HepG2 (cell line): ENCODE data around the gene TMBIM4. TPM values are rescaled to one million over a fixed set of nuclear protein-coding genes. Genes with fewer than 3 reads are reported as not detected.

Source experiments
- ADNP ChIP-seq: sonication (generic); formaldehyde crosslinking; IDR thresholded peaks from 2 replicates; pipeline ENCODE4 v1.4.0; 2020; ENCODE audit warnings: missing genetic modification reagents
- CSRNP1 ChIP-seq: sonication (generic); formaldehyde crosslinking; IDR thresholded peaks from 2 replicates; pipeline ENCODE4 v1.8.1; 2023; ENCODE audit warnings: mild to moderate bottlenecking, missing genetic modification reagents
- DR1 ChIP-seq: sonication (generic); formaldehyde crosslinking; IDR thresholded peaks from 2 replicates; pipeline ENCODE4 v1.8.0; 2021; ENCODE audit warnings: mild to moderate bottlenecking, missing genetic modification reagents, inconsistent platforms
- FOXM1 ChIP-seq: sonication (generic); formaldehyde crosslinking; IDR thresholded peaks from 2 replicates; pipeline ENCODE4 v1.5.0; 2020; ENCODE audit warnings: missing genetic modification reagents
- HHEX ChIP-seq: IDR thresholded peaks from 2 replicates; pipeline ENCODE4 v1.6.1; 2016; ENCODE audit warnings: control low read depth
- HNF4G ChIP-seq, 2 experiments: sonication (generic) in 1 of 2; formaldehyde crosslinking in 1 of 2; IDR thresholded peaks; 2 replicates each; pipeline versions ENCODE4 v1.4.0 to v1.6.1; 2011 to 2020; ENCODE audit warnings: borderline replicate concordance in 2 of 2, low read depth in 2 of 2, mild to moderate bottlenecking in 2 of 2, low read length in 1 of 2, missing genetic modification reagents in 1 of 2, moderate library complexity in 1 of 2
- IKZF4 ChIP-seq: sonication (generic); formaldehyde crosslinking; IDR thresholded peaks from 2 replicates; pipeline ENCODE4 v1.5.1; 2020; ENCODE audit warnings: borderline replicate concordance, mild to moderate bottlenecking, low read depth, missing genetic modification reagents; ENCODE audit errors: not compliant biosample characterization
- KAT2B ChIP-seq: fragments of 150-350 bp; IDR thresholded peaks from 2 replicates; pipeline ENCODE4 v1.6.1; 2014; ENCODE audit warnings: low read depth, low read length, borderline replicate concordance
- MBNL3 ChIP-seq: fragments of 250-450 bp; sonication (Bioruptor Pico); conservative IDR thresholded peaks from 2 replicates; pipeline ENCODE4 v1.8.0; 2022; ENCODE audit warnings: mild to moderate bottlenecking, inconsistent platforms
- SMC3 ChIP-seq: IDR thresholded peaks from 2 replicates; pipeline ENCODE4 v1.6.1; 2011; ENCODE audit warnings: low read length, improper control_type of control experiment
- STAT6 ChIP-seq: sonication (generic); formaldehyde crosslinking; IDR thresholded peaks from 2 replicates; pipeline ENCODE4 v1.4.0; 2020; ENCODE audit warnings: missing genetic modification reagents, mild to moderate bottlenecking, borderline replicate concordance
- TBL1XR1 ChIP-seq: fragments of 150-350 bp; IDR thresholded peaks from 2 replicates; pipeline ENCODE4 v1.6.1; 2014; ENCODE audit warnings: borderline replicate concordance, low read length; ENCODE audit not compliant: partially characterized antibody
- TCF12 ChIP-seq, 2 experiments: fragments of 450-650 bp in 1 of 2; sonication (generic) in 1 of 2; formaldehyde crosslinking in 1 of 2; IDR thresholded peaks; 2 replicates each; pipeline versions ENCODE4 v1.6.1 to v1.8.0; 2017 to 2022; ENCODE audit warnings: antibody characterized with exemption in 1 of 2, mild to moderate bottlenecking in 1 of 2, missing genetic modification reagents in 1 of 2, moderate library complexity in 1 of 2
- ZBTB37 ChIP-seq: sonication (generic); formaldehyde crosslinking; IDR thresholded peaks from 2 replicates; pipeline ENCODE4 v1.4.0; 2020; ENCODE audit warnings: mild to moderate bottlenecking, missing genetic modification reagents
- ZKSCAN5 ChIP-seq: sonication (generic); formaldehyde crosslinking; IDR thresholded peaks from 2 replicates; pipeline ENCODE4 v1.5.1; 2020; ENCODE audit warnings: mild to moderate bottlenecking, missing genetic modification reagents
- ZNF230 ChIP-seq: sonication (generic); formaldehyde crosslinking; IDR thresholded peaks from 2 replicates; pipeline ENCODE4 v1.4.0; 2020; ENCODE audit warnings: mild to moderate bottlenecking, missing genetic modification reagents
- ZNF317 ChIP-seq: sonication (generic); formaldehyde crosslinking; IDR thresholded peaks from 2 replicates; pipeline ENCODE4 v1.5.0; 2020; ENCODE audit warnings: mild to moderate bottlenecking, missing genetic modification reagents
- ZNF580 ChIP-seq: IDR thresholded peaks from 2 replicates; pipeline ENCODE4 v1.6.1; 2016; ENCODE audit warnings: low read depth, borderline replicate concordance
- ZNF777 ChIP-seq: sonication (generic); formaldehyde crosslinking; IDR thresholded peaks from 2 replicates; pipeline ENCODE4 v1.4.0; 2020; ENCODE audit warnings: missing genetic modification reagents
- ZNF784 ChIP-seq: sonication (generic); formaldehyde crosslinking; IDR thresholded peaks from 2 replicates; pipeline ENCODE4 v1.5.1; 2020; ENCODE audit warnings: missing genetic modification reagents, mild to moderate bottlenecking, borderline replicate concordance
- polyA plus RNA-seq, 8 experiments: library from polyadenylated mRNA; depleted of rRNA in 3 of 8; stranded (reverse) in 7 of 8; unstranded in 1 of 8; fragments of >200 nt; fragmentation: Illumina TruSeq in 4 of 8; extraction: Trizol in 4 of 8; gene quantifications; 2 replicates each; pipeline versions ENCODE4 v1.2.1 to v1.2.3, GENCODE V29; 2011 to 2016; ENCODE audit warnings: low read depth in 4 of 8, missing spikeins in 1 of 8, mixed read lengths in 1 of 8; ENCODE audit not compliant: insufficient read depth in 1 of 8
- total RNA-seq, 5 experiments: library from RNA; depleted of rRNA; stranded (reverse); fragments of >200 nt; fragmentation: Illumina TruSeq; extraction: Trizol; gene quantifications; 2 replicates each; pipeline ENCODE4 v1.2.3, GENCODE V29; 2016; ENCODE audit warnings: low read depth in 1 of 5

TMBIM4 gene
- total and polyA plus RNA-seq, 2 of the 13 experiments (the other 11 are each of a cell fraction or from before 2014, with no cell fraction given) = 60.5 to 67.7 TPM

- TF ChIP-seq STAT6 = no peak
- TF ChIP-seq MBNL3 (CRISPR knock-in tag) = no peak
- TF ChIP-seq SMC3 = peak; percentile 87
- TF ChIP-seq ZNF777 (CRISPR knock-in tag) = no peak
- TF ChIP-seq TBL1XR1 = no peak
- no peak for TF ChIP-seq ZBTB37 (CRISPR knock-in tag)
- TF ChIP-seq FOXM1 (CRISPR knock-in tag) = no peak
- TF ChIP-seq IKZF4 = no peak
- no peak for TF ChIP-seq ZNF580 (CRISPR knock-in tag)
- TF ChIP-seq HNF4G (IDR thresholded peaks at IDR 0.05; ENCODE audit: borderline replicate concordance, low read depth, low read length) = no peak
- TF ChIP-seq HNF4G (CRISPR knock-in tag; IDR thresholded peaks at IDR 0.05; ENCODE audit: borderline replicate concordance, low read depth) = no peak
- no peak for TF ChIP-seq ZKSCAN5
- no peak for TF ChIP-seq DR1
- no peak for TF ChIP-seq ZNF230 (CRISPR knock-in tag)
- no peak for TF ChIP-seq ZNF317
- no peak for TF ChIP-seq KAT2B
- no peak for TF ChIP-seq ADNP (CRISPR knock-in tag)
- TF ChIP-seq CSRNP1 (CRISPR knock-in tag) = no peak
- no peak for TF ChIP-seq HHEX
- no peak for TF ChIP-seq ZNF784 (CRISPR knock-in tag)
- no peak for TF ChIP-seq TCF12 (IDR thresholded peaks at IDR 0.05)
- TF ChIP-seq TCF12 (CRISPR knock-in tag; IDR thresholded peaks at IDR 0.05) = no peak
Observed at GRCh38 chr12:66107451-66107915, 62.3 kb downstream of the TMBIM4 start (continued).
